Immature natural killer cell (primary cell): ENCODE data around the gene AZIN2. TPM values are rescaled to one million over a fixed set of nuclear protein-coding genes. Genes with fewer than 3 reads are reported as not detected.
"Not testable (repeated sequence)": the region's sequence is repeated elsewhere in the genome, so short reads cannot be mapped to it uniquely, and the experiment has no call there.

Experiments used
- DNase-seq, 3 donors: peaks; one replicate each; pipeline ENCODE4 v3.0.0; 2022; ENCODE audit warnings: mixed read lengths in 1 of 3
- H3K27ac Mint-ChIP-seq, 6 donors: one replicate each; pipeline ENCODE4 v1.8.0; 2020; ENCODE audit warnings: mixed read lengths in 6 of 6, mild to moderate bottlenecking in 5 of 6, inconsistent platforms in 4 of 6, moderate library complexity in 3 of 6
- H3K27me3 Mint-ChIP-seq, 3 donors: one replicate each; pipeline ENCODE4 v1.8.0; 2020 to 2021; ENCODE audit warnings: low read depth in 3 of 3, mild to moderate bottlenecking in 3 of 3, mixed read lengths in 3 of 3, moderate library complexity in 3 of 3, inconsistent platforms in 1 of 3
- H3K36me3 Mint-ChIP-seq, 3 donors: one replicate each; pipeline ENCODE4 v1.8.0; 2020; ENCODE audit warnings: mixed read lengths in 3 of 3, inconsistent platforms in 2 of 3, mild to moderate bottlenecking in 2 of 3
- H3K4me1 Mint-ChIP-seq, 2 donors: one replicate each; pipeline ENCODE4 v1.8.0; 2020; ENCODE audit warnings: inconsistent platforms in 2 of 2, mild to moderate bottlenecking in 2 of 2, mixed read lengths in 2 of 2, moderate library complexity in 1 of 2
- H3K4me3 Mint-ChIP-seq, 5 donors: one replicate each; pipeline ENCODE4 v1.8.0; 2020; ENCODE audit warnings: mild to moderate bottlenecking in 5 of 5, mixed read lengths in 5 of 5, inconsistent platforms in 3 of 5, moderate library complexity in 3 of 5
- H3K9me3 Mint-ChIP-seq, 6 donors: one replicate each; pipeline ENCODE4 v1.8.0; 2020; ENCODE audit warnings: mild to moderate bottlenecking in 6 of 6, mixed read lengths in 6 of 6, inconsistent platforms in 4 of 6, moderate library complexity in 3 of 6
- polyA plus RNA-seq, 3 donors: library from polyadenylated mRNA; unstranded; fragments of 300-500 nt; fragmentation: Illumina TruSeq; gene quantifications; one replicate each; pipeline ENCODE4 v1.2.3, GENCODE V29; 2021

Gene AZIN2
- polyA plus RNA-seq, 3 donors from 2014 or later: 1.6 to 2.9 (median 1.8) TPM

DNA sequence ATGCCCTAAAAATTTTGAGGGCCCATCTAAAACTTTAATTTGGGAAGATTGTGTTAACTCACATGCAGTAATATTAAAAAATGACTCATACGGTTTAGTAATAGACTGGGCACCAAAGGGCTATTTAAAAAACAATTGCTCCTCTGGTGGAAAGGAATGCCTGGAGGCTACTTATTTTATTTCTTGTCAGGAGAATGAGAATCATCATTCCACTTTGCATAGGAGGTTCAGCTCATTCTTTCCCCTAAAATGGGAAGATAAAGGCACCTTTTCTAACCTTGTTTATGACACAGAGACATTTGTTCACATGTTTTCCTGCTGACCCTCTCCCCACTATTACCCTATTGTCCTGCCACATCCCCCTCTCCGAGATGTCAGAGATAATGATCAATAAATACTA lies 12.8 kb upstream of the AZIN2 start:
- H3K27ac Mint-ChIP-seq, H3K27me3 Mint-ChIP-seq, H3K4me3 Mint-ChIP-seq, DNase-seq: not testable (repeated sequence)
- H3K36me3 Mint-ChIP-seq: peaks cover 14 to 27% (median 22%) of the 10 kb centered on the region in 3 donors
- peaks cover 8 to 10% of the 10 kb centered on the region in 2 donors for H3K4me1 Mint-ChIP-seq
- peaks cover 10 to 46% (median 37%) of the 10 kb centered on the region in 6 donors for H3K9me3 Mint-ChIP-seq

DNA sequence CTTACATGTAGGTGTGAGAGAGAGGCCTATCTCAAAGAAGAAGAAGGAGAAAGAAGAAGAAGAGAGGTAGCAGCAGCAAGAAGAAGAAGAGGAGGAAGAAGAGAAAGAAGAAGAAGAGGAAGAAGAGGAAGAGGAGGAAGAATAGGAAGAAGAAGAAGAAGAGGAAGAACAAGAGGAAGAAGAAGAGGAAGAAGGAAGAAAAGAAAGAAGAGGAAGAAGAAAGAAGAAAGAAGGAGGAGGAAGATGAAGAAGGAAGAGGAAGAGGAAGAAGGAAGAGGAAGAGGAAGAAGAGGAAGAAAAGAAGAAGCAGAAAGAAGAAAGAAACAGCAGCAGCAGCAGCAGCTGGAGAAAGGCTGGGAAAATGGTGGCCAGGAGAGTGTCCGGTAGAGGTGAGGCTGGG lies 10.3 kb upstream of the AZIN2 start:
- H3K27me3 Mint-ChIP-seq: peaks cover 3 to 4% (median 3%) of the 10 kb centered on the region in 3 donors
- no peak overlapping the region for H3K4me3 Mint-ChIP-seq
- peaks cover 0 to 19% (median 4%) of the 10 kb centered on the region in 3 donors for H3K36me3 Mint-ChIP-seq
- peaks cover 8 to 15% of the 10 kb centered on the region in 2 donors for H3K4me1 Mint-ChIP-seq
- no peak for DNase-seq
- H3K9me3 Mint-ChIP-seq: peaks cover 0 to 21% (median 12%) of the 10 kb centered on the region in 6 donors
- H3K27ac Mint-ChIP-seq: no peak overlapping the region

DNA sequence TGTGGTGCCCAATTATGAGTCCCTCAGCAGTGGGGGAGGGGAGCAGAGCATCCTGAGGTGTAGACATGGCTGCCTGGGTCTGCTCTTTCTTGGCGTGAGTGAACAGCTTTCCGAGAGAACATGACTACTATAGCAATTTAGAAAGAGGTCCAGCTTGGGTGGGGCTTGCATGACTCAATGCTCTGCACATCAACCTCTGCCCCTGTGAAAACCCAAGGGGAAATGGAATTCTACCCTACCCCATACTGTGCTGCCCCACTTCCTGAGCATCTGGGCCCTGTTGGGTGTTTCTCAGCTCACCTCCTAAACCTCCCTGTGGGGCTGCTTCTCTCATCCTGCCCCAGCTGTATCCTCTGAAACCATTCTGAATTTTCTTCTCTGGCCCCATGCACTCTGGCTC lies 8.2 kb upstream of the AZIN2 start:
- peak overlapping the region in 1 of 6 donors; percentile 16 for H3K27ac Mint-ChIP-seq
- H3K4me3 Mint-ChIP-seq: no peak overlapping the region
- peaks cover 0 to under 1% (median 0%) of the 10 kb centered on the region in 3 donors for H3K36me3 Mint-ChIP-seq

DNA sequence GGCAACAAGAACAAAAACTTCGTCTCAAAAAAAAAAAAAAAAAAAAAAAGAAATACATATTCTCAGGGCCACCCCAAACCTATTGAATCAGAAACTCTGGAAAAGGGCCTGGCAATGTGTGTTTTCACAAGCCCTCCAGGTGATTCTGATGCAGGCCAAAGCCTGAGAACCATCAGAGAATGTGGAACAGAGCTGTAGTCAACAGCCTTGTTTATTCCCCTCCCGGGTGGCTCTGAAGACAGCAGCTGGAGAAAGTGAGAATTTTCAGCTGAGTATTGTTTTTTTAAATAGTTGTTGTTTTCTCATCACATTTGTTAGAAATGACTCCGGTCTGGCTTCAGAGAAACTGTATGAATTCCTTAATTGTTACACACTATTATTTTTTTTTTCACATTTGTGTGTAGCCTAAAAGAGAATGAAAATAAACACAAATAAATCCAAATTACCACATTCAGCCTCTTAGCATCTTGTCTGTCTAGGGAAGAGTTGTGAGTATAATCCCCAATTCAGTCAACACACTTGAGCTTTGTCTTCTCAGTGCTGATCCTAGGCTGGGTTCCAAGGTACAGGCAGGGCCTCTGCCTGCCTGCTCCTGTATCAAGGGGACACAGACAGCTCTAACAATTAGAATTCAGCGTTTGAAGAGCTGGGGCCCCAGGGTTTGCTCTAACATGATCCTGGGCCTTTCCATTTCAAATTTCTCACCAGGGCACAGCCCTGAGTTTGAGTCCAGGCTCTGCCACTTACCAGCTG lies 6.6 kb upstream of the AZIN2 start:
- H3K27ac Mint-ChIP-seq: no peak overlapping the region
- no peak overlapping the region for H3K4me3 Mint-ChIP-seq
- DNase-seq: no peak
- H3K36me3 Mint-ChIP-seq: no peaks in the 10 kb centered on the region
- H3K4me1 Mint-ChIP-seq: peaks cover 8 to 15% of the 10 kb centered on the region in 2 donors
- no peaks in the 10 kb centered on the region for H3K9me3 Mint-ChIP-seq
- peaks cover 2% of the 10 kb centered on the region in 3 donors for H3K27me3 Mint-ChIP-seq

More for the DNA sequence above, 8.2 kb upstream of the AZIN2 start:
- Mint-ChIP-seq H3K9me3 (no peaks in the 10 kb centered on the region), H3K4me1 (peaks cover 8 to 15% of the 10 kb centered on the region in 2 donors), H3K27me3 (peaks cover 3 to 5% (median 4%) of the 10 kb centered on the region in 3 donors)
- DNase-seq: no peak

DNA sequence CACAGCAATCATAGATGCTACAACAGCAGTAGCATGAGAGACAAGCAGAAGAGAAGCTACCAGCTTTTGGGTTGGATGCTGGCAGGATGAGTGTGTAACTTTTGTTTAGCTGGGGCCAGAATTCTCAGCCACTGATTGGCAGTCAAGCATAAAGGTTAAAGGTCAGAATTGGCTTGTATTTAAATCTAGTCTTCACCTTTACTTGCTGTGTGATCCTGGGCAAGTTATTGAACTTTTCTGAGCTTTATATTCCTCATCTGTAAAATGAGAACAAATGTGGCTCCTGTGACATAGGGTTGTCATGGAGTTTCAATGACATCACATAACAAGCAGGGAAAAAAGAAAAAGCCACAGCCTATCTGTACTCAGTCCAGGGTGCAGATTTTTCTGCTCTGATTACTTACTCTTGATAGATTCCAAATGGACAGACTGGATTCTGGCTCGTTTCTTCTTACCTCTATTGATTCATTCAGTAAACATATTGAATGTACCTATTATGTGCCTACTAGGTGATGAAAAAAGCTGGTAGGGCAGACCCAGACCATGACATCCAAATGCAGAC lies 2.8 kb upstream of the AZIN2 start:
- H3K27ac Mint-ChIP-seq: no peak overlapping the region
- DNase-seq: no peak
- peaks cover 6 to 13% (median 7%) of the 10 kb centered on the region in 3 donors for H3K27me3 Mint-ChIP-seq
- no peaks in the 10 kb centered on the region for H3K36me3 Mint-ChIP-seq
- H3K4me3 Mint-ChIP-seq: no peak overlapping the region
- H3K9me3 Mint-ChIP-seq: no peaks in the 10 kb centered on the region
- peaks cover 21 to 28% of the 10 kb centered on the region in 2 donors for H3K4me1 Mint-ChIP-seq

DNA sequence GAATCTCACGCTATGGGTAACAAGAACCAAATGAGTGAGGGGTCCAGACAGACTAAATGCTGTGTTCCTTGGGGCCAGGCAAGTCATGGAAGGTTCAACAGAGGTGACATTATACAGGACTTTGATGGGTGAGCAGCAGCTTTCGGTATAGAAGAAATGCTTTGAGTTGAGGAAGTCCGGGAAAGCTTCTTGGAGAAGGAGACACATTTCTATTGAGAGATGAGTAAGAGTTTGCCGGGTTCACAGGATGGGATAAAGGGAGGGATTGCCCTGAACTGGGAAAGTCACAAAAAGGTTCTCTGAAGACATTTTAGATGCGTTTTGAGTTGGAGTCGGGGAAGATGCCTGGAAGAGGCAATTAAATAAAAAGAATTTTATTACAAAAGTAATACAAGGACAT lies 580 bp upstream of the AZIN2 start:
- H3K27ac Mint-ChIP-seq: peak overlapping the region in 4 of 6 donors; percentile 22 to 62 (median 46)
- H3K27me3 Mint-ChIP-seq: peaks cover 6 to 13% (median 7%) of the 10 kb centered on the region in 3 donors
- peak overlapping the region; percentile 72 to 86 (median 82) for H3K4me3 Mint-ChIP-seq

DNA sequence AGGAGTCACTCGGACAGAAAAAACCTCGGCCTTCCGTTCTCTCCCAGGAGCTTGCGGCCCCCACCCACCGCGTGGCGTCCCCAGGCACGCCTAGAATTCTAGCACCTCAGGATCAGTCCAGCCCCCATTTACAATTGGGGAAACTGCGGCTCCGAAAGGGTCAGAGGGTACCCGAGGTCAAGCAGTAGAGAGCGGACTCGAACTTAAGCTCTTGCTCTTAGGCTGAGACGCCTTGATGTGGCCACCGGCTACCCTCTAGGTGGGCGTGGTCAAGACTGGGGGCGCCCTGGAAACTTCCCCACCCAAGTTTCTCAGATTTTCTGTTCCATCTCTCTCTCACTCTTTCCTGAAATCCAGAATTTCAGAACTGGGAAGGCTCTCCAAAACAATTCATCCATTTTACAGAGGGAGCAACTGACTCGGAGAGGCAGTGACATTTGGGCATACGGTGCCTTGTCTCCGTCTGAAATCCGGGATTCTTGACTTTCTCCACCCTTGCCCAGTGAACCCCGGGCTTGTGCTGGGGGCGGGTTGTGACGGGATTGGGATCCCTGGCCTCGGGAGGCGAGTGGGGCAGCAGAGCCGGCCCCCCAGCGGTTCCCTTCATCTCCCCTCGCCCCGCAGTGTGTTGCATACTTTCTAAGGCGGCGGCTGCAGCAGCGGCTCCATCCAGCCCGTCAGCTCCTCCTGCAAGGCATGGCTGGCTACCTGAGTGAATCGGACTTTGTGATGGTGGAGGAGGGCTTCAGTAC lies 777 bp downstream of the AZIN2 start:
- peaks cover 6 to 14% (median 7%) of the 10 kb centered on the region in 3 donors for H3K27me3 Mint-ChIP-seq
- no peak for DNase-seq
- H3K9me3 Mint-ChIP-seq: no peaks in the 10 kb centered on the region
- no peaks in the 10 kb centered on the region for H3K36me3 Mint-ChIP-seq
- peak overlapping the region in 2 of 6 donors; percentile 47 to 73 for H3K27ac Mint-ChIP-seq
- H3K4me3 Mint-ChIP-seq: peak overlapping the region; percentile 72 to 86 (median 82)
- peaks cover 25% of the 10 kb centered on the region in 2 donors for H3K4me1 Mint-ChIP-seq

More for the DNA sequence above, 580 bp upstream of the AZIN2 start:
- Mint-ChIP-seq H3K36me3 (no peaks in the 10 kb centered on the region), H3K9me3 (no peaks in the 10 kb centered on the region), H3K4me1 (peaks cover 21 to 23% of the 10 kb centered on the region in 2 donors)
- no peak for DNase-seq

DNA sequence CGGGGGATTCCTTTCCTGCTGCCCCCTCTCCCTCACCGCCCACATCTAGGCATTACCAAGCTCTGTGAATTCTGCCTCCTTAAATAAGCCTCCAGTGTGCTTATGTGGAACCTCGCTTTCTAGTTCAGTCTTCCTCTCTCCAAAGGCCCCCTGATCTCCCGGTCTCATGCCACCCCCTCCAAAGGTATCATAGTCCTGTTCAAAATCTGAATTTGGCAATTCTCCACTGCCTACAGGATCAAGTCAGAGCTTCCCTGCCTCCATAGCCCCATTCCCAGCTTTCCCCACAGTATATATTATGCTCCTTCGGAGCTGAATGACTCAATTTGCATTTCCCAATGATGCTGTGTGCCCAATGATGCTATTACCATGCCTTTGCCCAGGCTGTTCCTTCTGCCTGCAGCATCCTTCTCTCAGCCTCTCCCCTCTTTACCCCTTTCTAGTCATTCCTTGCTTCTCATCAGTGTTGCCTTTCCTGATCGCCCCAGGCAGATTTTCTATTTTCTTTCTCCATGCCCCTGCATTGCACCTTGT lies 1.7 kb downstream of the AZIN2 start:
- Mint-ChIP-seq H3K27me3 (peaks cover 5 to 14% (median 7%) of the 10 kb centered on the region in 3 donors), H3K27ac (peak overlapping the region in 3 of 6 donors; percentile 29 to 38 (median 31)), H3K36me3 (no peaks in the 10 kb centered on the region), H3K9me3 (no peaks in the 10 kb centered on the region), H3K4me3 (peak overlapping the region; percentile 54 to 86 (median 80)), H3K4me1 (peaks cover 27 to 29% of the 10 kb centered on the region in 2 donors)
- no peak for DNase-seq

DNA sequence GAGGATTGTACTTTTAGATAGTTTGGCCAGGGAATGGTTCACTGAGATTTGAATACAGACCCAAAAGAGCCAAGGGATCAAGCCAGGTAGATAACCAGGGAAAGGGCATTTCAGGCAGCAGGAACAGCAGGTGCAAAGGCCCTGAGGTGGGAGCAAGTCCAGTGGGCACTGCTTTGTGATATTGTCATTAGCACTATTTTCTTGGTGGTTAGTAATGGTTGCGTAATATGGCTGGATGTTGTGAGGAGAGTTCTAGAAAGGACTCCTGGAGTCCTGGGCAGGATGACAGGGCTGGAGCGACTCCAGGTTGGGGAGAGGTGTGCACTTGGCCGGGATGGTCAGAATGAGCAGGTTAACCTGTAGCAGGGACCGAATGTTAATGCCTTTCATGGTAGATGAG lies 4.4 kb downstream of the AZIN2 start:
- peaks cover 5 to 11% (median 6%) of the 10 kb centered on the region in 3 donors for H3K27me3 Mint-ChIP-seq
- H3K9me3 Mint-ChIP-seq: no peaks in the 10 kb centered on the region
- H3K36me3 Mint-ChIP-seq: no peaks in the 10 kb centered on the region
- peak overlapping the region in 1 of 6 donors; percentile 2 for H3K27ac Mint-ChIP-seq
- H3K4me3 Mint-ChIP-seq: no peak overlapping the region
- DNase-seq: no peak
- H3K4me1 Mint-ChIP-seq: peaks cover 39 to 40% of the 10 kb centered on the region in 2 donors

DNA sequence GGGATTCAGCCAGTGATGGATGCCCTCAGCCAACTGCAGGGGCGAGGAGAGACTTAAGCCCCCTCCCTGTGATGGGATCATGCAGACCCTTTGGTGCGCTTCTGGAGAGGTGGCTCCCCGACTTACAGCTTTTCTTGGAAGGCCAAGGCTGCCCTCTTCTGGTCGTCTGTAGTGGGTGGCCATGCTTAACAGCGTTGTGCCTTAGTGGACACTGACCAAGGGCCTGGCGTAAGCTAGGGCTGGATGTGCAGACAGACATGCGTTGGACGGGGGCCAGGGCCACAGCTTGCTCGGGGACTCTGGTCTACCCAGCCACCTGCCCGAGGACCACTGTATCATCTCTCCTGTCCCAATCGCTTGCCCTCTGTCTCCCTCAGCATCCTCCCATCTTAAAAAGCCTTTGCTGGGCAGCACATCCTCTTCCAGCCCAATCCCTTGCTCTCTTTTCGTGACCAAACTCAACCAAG lies 5.5 kb downstream of the AZIN2 start:
- Mint-ChIP-seq H3K27me3 (peaks cover 0 to 7% (median 1%) of the 10 kb centered on the region in 3 donors), H3K4me3 (no peak overlapping the region), H3K4me1 (peaks cover 32 to 34% of the 10 kb centered on the region in 2 donors), H3K36me3 (no peaks in the 10 kb centered on the region), H3K27ac (no peak overlapping the region), H3K9me3 (no peaks in the 10 kb centered on the region)
- peak; percentile 35 to 50 (median 48) for DNase-seq

DNA sequence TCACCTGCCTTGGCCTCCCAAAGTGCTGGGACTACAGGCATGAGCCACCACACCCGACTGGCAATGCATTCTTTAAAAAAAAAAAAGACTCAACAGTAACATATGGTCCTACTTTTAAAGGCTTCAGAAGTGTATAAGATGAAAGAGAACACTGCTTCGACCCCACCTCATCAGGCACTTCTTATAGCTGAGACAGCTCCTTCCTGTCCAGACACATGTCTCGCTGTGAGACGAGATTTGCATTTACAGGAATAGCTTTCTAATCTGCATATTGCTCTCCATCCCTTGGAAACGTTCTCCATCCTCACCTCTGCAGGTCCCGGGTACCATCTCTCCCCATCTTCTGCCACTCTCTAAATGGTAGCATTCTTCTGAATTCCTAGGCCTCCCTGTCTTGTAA lies 6.7 kb downstream of the AZIN2 start:
- H3K27me3 Mint-ChIP-seq: peaks cover 0 to 4% (median 0%) of the 10 kb centered on the region in 3 donors
- no peaks in the 10 kb centered on the region for H3K9me3 Mint-ChIP-seq
- no peaks in the 10 kb centered on the region for H3K36me3 Mint-ChIP-seq
- no peak overlapping the region for H3K4me3 Mint-ChIP-seq
- peak overlapping the region in 4 of 6 donors; percentile 5 to 51 (median 28) for H3K27ac Mint-ChIP-seq
- no peak for DNase-seq
- peaks cover 21 to 23% of the 10 kb centered on the region in 2 donors for H3K4me1 Mint-ChIP-seq

DNA sequence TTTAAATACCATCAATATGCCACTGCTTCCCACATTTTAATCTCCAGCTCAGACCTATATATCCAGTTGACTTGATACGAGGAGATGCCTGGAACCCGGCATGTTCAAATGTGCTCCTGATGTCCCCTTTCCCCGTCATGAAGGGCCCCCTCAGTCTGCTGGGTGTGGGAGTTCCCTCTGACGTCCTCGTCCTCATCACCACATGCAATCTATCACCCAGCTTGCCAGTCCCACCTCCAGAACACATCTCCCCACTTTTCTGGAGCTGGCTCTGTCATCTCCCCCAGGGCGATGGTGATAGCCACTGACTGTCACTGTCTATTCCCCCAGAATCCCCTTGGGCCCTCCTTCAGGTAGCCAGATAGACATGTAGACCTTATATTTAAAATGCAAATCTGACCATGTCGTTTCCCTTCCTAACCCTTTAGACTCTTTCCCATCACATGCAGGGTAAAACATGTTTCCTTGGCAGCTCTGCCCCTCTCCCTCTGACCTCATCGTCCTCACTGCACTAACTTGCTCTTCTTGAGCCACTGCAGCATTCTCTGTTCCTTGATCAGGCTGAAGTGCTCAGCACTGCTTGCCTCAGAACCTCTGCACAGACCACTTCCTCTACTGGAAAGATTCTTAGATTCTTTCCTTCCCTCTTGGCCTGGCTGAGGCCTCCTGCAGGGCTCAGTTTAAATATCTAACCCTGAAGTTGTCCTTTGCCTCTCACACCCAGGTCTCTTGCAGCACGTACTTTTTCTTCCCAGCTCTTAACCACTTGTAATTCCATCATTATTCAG lies 7.4 kb downstream of the AZIN2 start:
- H3K27me3 Mint-ChIP-seq: peaks cover 0 to 4% (median 0%) of the 10 kb centered on the region in 3 donors
- DNase-seq: no peak
- H3K4me1 Mint-ChIP-seq: peaks cover 20 to 22% of the 10 kb centered on the region in 2 donors
- H3K36me3 Mint-ChIP-seq: no peaks in the 10 kb centered on the region
- H3K27ac Mint-ChIP-seq: peak overlapping the region; percentile 44 to 85 (median 76)
- H3K4me3 Mint-ChIP-seq: peak overlapping the region in 4 of 5 donors; percentile 9 to 49 (median 28)
- H3K9me3 Mint-ChIP-seq: no peaks in the 10 kb centered on the region

DNA sequence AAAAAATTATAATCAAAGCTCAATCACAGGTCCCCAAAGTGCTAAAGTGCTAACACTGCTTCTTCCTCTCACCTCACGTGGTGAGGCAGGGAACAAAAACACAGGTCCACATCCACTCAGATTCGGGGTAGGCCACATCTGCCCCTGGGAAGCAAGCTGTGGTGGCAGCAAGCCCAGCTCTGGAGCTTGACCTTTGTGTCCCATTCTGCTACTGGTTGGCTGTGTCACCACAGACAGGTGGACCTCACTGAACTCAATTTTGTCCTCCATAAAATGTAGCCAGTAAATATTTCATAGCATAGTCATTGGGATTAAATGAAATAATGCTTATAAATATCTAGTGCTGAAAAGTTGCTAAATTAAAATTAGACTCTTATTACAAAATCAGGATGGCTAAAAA lies 8.5 kb downstream of the AZIN2 start:
- Mint-ChIP-seq H3K9me3 (no peaks in the 10 kb centered on the region), H3K27ac (peak overlapping the region in 1 of 6 donors; percentile 34), H3K4me1 (peaks cover 21 to 22% of the 10 kb centered on the region in 2 donors), H3K36me3 (no peaks in the 10 kb centered on the region), H3K27me3 (peaks cover 0 to 4% (median 0%) of the 10 kb centered on the region in 3 donors), H3K4me3 (no peak overlapping the region)
- no peak for DNase-seq
